C4-2B (cell line): ENCODE results near the gene DTD1.

ENCODE experiments used
- ZFX ChIP-seq: fragments of 450-650 bp; IDR thresholded peaks from 2 replicates; pipeline ENCODE4 v1.6.1; 2017
- TF ChIP-seq, protein P1 (sequence below): fragments of 450-650 bp; conservative IDR thresholded peaks from 2 replicates; pipeline ENCODE4 v1.5.1; 2017; ENCODE audit warnings: mild to moderate bottlenecking

DNA sequence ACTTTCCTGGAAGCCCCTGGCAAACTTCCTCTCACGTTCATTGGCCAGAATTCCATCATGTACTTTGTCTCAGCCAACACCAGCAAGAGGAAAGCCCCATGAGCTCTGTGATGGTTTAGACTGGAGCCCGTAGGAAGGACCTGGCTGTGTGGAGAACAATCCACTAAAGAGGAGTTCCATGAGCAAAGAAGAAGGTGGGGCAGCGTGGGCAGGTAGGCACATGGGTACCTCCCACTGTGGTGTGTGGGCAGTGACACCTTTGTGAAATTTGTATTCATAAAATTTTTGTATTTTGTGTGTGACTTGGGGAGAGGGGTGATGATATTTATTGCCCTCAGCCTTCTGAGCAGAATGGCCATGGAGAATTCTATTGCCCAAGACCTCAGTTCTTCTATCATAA lies 136.2 kb downstream of the DTD1 start:
- TF ChIP-seq, protein P1, sequence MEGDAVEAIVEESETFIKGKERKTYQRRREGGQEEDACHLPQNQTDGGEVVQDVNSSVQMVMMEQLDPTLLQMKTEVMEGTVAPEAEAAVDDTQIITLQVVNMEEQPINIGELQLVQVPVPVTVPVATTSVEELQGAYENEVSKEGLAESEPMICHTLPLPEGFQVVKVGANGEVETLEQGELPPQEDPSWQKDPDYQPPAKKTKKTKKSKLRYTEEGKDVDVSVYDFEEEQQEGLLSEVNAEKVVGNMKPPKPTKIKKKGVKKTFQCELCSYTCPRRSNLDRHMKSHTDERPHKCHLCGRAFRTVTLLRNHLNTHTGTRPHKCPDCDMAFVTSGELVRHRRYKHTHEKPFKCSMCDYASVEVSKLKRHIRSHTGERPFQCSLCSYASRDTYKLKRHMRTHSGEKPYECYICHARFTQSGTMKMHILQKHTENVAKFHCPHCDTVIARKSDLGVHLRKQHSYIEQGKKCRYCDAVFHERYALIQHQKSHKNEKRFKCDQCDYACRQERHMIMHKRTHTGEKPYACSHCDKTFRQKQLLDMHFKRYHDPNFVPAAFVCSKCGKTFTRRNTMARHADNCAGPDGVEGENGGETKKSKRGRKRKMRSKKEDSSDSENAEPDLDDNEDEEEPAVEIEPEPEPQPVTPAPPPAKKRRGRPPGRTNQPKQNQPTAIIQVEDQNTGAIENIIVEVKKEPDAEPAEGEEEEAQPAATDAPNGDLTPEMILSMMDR = no peak
- no peak for TF ChIP-seq ZFX
